Chondrocyte (in vitro differentiated cells): ENCODE measurements around the gene SOX3. TPM values are rescaled to one million over a fixed set of nuclear protein-coding genes. Genes with fewer than 3 reads are reported as not detected.
A peak's percentile ranks its signal among the peaks of the same experiment; 100 is the strongest.

Source experiments
- DNase-seq: peaks from one replicate; pipeline ENCODE4 v3.0.0; 2021; ENCODE audit warnings: mixed read lengths, low spot score
- H3K27ac Mint-ChIP-seq: one replicate; pipeline ENCODE4 v1.8.0; 2021; ENCODE audit warnings: mild to moderate bottlenecking, moderate library complexity, mixed read lengths; ENCODE audit not compliant: unreplicated experiment
- H3K27me3 Mint-ChIP-seq: 2 replicates; pipeline ENCODE4 v1.8.0; 2021; ENCODE audit warnings: low read depth, mixed read lengths
- H3K36me3 Mint-ChIP-seq: 2 replicates; pipeline ENCODE4 v1.8.0; 2021; ENCODE audit warnings: low read depth, mixed read lengths
- H3K4me1 Mint-ChIP-seq: 2 replicates; pipeline ENCODE4 v1.8.0; 2021; ENCODE audit warnings: low read depth, mild to moderate bottlenecking, mixed read lengths
- H3K4me3 Mint-ChIP-seq: one replicate; pipeline ENCODE4 v1.8.0; 2021; ENCODE audit warnings: mild to moderate bottlenecking, moderate library complexity, mixed read lengths; ENCODE audit not compliant: unreplicated experiment
- H3K9me3 Mint-ChIP-seq: 2 replicates; pipeline ENCODE4 v1.8.0; 2021; ENCODE audit warnings: low read depth, mixed read lengths
- long read RNA-seq: library from polyadenylated mRNA; stranded (forward); transcript quantifications from one replicate; pipeline ENCODE4 v2.0.0, GENCODE V29; 2021
- total RNA-seq: library from RNA; stranded (reverse); gene quantifications from 3 replicates; pipeline ENCODE4 v1.2.1, GENCODE V29; 2021
- TF ChIP-seq, protein P1 (sequence below): fragments of 200-600 bp; sonication (generic); IDR thresholded peaks from 2 replicates; pipeline ENCODE4 v1.5.0; 2021; ENCODE audit warnings: antibody characterized with exemption, mild to moderate bottlenecking, moderate library complexity

The SOX3 gene
- total RNA-seq = not detected in 3 replicates
- long read RNA-seq = 0 reads

DNA sequence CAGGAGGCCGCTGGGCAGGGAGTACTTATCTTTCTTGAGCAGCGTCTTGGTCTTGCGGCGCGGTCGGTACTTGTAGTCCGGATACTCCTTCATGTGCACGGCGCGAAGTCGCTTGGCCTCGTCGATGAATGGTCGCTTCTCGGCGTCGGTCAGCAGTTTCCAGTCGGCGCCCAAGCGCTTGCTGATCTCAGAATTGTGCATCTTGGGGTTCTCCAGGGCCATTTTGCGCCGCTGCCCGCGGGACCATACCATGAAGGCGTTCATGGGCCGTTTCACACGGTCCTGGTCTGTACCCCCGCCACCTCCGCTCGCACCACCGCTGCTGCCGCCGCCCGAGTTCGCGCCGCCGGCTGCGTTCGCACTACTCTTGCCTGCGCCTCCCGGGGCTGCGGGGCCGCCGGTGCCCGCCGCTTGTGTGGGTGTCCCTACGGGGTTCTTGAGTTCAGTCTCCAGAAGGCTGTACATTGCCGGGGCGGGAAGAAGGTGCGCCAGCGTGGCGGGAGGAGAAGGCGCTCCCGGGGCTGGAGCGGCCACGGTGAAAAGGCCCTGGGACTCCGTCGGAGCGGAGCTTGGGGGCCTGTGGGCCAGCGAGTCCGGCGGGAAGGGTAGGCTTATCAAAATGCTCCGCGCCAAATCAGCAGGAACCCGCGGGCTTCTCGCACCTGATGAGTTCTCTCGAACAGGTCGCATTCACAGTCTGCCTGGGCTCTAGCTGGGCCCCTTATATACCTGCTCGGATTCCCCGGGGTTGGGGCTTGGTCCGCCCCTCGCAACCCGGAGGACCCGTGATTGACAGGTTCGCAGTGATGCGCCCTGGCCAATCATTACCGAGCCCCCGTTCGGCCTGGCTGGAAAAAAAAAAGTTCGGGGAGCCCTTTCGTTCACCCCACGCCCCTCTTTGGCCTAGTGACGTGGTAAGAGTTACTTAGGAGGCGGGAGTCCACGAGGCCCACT lies at the start of gene SOX3:
SOX3 (minus strand) TSS at position 699 of the 954 bp plus-strand sequence; CDS start at position 690, 9 bp downstream.
- Mint-ChIP-seq H3K36me3 (peaks cover 2% of the 10 kb centered on the region), H3K4me3 (peak within 1 kb of the TSS; percentile 54), H3K9me3 (no peaks in the 10 kb centered on the region), H3K27me3 (peaks cover 77% of the 10 kb centered on the region), H3K4me1 (peaks cover 14% of the 10 kb centered on the region), H3K27ac (no peak within 1 kb of the TSS)
- TF ChIP-seq, protein P1, sequence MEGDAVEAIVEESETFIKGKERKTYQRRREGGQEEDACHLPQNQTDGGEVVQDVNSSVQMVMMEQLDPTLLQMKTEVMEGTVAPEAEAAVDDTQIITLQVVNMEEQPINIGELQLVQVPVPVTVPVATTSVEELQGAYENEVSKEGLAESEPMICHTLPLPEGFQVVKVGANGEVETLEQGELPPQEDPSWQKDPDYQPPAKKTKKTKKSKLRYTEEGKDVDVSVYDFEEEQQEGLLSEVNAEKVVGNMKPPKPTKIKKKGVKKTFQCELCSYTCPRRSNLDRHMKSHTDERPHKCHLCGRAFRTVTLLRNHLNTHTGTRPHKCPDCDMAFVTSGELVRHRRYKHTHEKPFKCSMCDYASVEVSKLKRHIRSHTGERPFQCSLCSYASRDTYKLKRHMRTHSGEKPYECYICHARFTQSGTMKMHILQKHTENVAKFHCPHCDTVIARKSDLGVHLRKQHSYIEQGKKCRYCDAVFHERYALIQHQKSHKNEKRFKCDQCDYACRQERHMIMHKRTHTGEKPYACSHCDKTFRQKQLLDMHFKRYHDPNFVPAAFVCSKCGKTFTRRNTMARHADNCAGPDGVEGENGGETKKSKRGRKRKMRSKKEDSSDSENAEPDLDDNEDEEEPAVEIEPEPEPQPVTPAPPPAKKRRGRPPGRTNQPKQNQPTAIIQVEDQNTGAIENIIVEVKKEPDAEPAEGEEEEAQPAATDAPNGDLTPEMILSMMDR = no peak
- no peak for DNase-seq

DNA sequence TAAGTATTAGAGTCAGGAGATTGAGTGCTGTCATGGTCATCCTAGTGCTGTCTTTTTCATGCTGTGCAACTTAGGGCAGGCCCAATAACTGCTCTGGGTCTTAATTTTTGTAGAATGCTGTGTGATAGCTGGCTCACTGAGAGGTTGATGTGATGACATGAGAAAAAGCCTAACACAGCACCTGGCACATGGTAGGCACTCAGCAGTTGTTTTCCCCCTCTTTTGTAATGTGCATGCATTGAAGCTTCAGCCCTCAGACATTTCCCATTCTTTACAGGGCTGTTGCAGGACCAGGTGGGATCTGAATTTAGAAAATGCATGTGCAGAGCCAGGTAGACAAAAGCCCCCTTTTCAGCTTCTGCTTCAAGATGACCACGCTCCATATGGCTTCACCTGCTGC lies 44.1 kb upstream of the SOX3 start:
- no peak overlapping the region for H3K27ac Mint-ChIP-seq
- H3K4me3 Mint-ChIP-seq = no peak overlapping the region

DNA sequence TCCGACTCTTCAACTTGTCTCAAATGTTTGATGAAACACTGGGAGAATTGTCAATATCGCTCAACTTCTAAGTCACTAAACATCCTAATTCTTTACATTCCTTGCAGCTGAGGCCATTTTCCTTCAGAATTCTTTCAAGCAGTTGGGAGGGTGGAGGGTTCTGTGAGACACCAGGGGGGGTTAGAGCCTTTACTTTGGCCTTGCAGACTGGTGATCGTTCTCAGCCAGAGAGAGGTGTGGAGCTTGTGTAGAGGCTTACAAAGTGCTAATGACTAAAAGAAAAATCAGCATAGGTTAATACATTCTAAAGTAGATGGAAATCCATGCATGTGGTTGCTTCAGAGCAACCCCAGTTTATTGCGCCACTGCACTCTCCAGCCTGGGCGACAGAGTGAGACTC lies 21.3 kb upstream of the SOX3 start:
- TF ChIP-seq, protein P1 = peak; percentile 10
- H3K27ac Mint-ChIP-seq = peak overlapping the region; percentile 10
- H3K27me3 Mint-ChIP-seq = peaks cover 2% of the 10 kb centered on the region
- H3K4me3 Mint-ChIP-seq = no peak overlapping the region
- peaks cover 9% of the 10 kb centered on the region for H3K4me1 Mint-ChIP-seq
- DNase-seq = no peak
- no peaks in the 10 kb centered on the region for H3K36me3 Mint-ChIP-seq
- H3K9me3 Mint-ChIP-seq = peaks cover 6% of the 10 kb centered on the region

More for the DNA sequence above, 44.1 kb upstream of the SOX3 start:
- H3K27me3 Mint-ChIP-seq = peaks cover 13% of the 10 kb centered on the region
- H3K9me3 Mint-ChIP-seq = no peaks in the 10 kb centered on the region
- H3K36me3 Mint-ChIP-seq = no peaks in the 10 kb centered on the region
- TF ChIP-seq, protein P1 = no peak
- no peaks in the 10 kb centered on the region for H3K4me1 Mint-ChIP-seq
- no peak for DNase-seq

- Mint-ChIP-seq H3K27ac (no peak overlapping the region), H3K4me3 (no peak overlapping the region)
Observed at GRCh38 chrX:140525448-140525847, 20.6 kb upstream of the SOX3 start.

GRCh38 chrX:140524556-140524955 lies 19.7 kb upstream of the SOX3 start:
- Mint-ChIP-seq H3K27ac (no peak overlapping the region), H3K4me1 (peaks cover 9% of the 10 kb centered on the region), H3K4me3 (no peak overlapping the region), H3K27me3 (peaks cover 2% of the 10 kb centered on the region), H3K36me3 (no peaks in the 10 kb centered on the region), H3K9me3 (peaks cover 6% of the 10 kb centered on the region)
- TF ChIP-seq, protein P1 = no peak
- no peak for DNase-seq

More at GRCh38 chrX:140525448-140525847, 20.6 kb upstream of the SOX3 start:
- H3K4me1 Mint-ChIP-seq = peaks cover 9% of the 10 kb centered on the region
- H3K27me3 Mint-ChIP-seq = peaks cover 2% of the 10 kb centered on the region
- no peaks in the 10 kb centered on the region for H3K36me3 Mint-ChIP-seq
- TF ChIP-seq, protein P1 = no peak
- peaks cover 6% of the 10 kb centered on the region for H3K9me3 Mint-ChIP-seq
- DNase-seq = no peak
